ENCODE data around the gene TSPO.

- TF ChIP-seq RAD21 (IDR thresholded peaks at IDR 0.05; ENCODE audit: low read depth) (no peak; the same call in 1 of the 2 replicates), TAF1 (IDR thresholded peaks at IDR 0.05; ENCODE audit: low read depth) (no peak), EGR1 (IDR thresholded peaks at IDR 0.05) (no peak), YY1 (IDR thresholded peaks at IDR 0.05; ENCODE audit: low read depth) (0 out of 2 replicates have a peak, but pooled peaks have one; percentile 30)
These were observed 40.3 kb upstream of the TSPO start for GRCh38 chr22:43110927-43111623.
